Sigmoid colon (tissue), 4 donors: ENCODE data around the gene FAM3D.

Experiments
- EP300 ChIP-seq, 4 donors: sonication (generic); formaldehyde crosslinking; IDR thresholded peaks; one replicate each; pipeline ENCODE4 v1.6.1; 2017; ENCODE audit warnings: antibody characterized with exemption in 4 of 4
- POLR2A ChIP-seq, 2 donors: fragments of 450-650 bp; IDR thresholded peaks; one replicate each; pipeline ENCODE4 v1.6.1; 2016; ENCODE audit warnings: antibody characterized with exemption in 2 of 2, mild to moderate bottlenecking in 2 of 2, moderate library complexity in 2 of 2
- POLR2AphosphoS5 ChIP-seq, 4 donors: sonication (generic); formaldehyde crosslinking; IDR thresholded peaks; one replicate each; pipeline ENCODE4 v1.6.1; 2017; ENCODE audit warnings: antibody characterized with exemption in 4 of 4
- TF ChIP-seq, protein P1 (sequence below), 4 experiments: fragments of 450-650 bp in 3 of 4; fragments of 200-600 bp in 1 of 4; IDR thresholded peaks; one replicate each; pipeline ENCODE4 v1.5.1; 2016 to 2019; ENCODE audit warnings: antibody characterized with exemption in 4 of 4, mild to moderate bottlenecking in 3 of 4, moderate library complexity in 2 of 4

DNA sequence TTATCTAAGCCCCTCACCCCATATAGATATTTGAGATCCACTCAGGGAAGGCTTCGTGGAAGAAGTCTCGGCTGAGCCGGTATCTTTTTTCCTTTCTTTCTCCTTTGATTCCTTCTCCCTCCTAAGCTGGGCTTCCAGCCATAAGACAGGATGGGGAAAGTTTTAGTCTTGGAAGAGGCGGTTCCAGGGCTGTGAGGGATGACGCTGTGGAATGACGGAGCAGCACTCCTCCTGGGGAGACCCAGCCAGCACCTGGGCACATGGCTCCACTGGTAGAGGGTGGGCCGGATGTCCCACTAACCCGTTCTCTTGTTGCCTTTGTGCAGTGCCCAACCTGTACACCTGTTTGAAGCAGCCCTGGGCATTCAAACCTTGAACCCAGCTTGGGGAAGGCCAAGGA, 46.2 kb downstream of the FAM3D start:
- TF ChIP-seq POLR2A (IDR thresholded peaks at IDR 0.05) (no peak), POLR2AphosphoS5 (IDR thresholded peaks at IDR 0.05) (no peak), EP300 (IDR thresholded peaks at IDR 0.05) (no peak)
- TF ChIP-seq, protein P1, sequence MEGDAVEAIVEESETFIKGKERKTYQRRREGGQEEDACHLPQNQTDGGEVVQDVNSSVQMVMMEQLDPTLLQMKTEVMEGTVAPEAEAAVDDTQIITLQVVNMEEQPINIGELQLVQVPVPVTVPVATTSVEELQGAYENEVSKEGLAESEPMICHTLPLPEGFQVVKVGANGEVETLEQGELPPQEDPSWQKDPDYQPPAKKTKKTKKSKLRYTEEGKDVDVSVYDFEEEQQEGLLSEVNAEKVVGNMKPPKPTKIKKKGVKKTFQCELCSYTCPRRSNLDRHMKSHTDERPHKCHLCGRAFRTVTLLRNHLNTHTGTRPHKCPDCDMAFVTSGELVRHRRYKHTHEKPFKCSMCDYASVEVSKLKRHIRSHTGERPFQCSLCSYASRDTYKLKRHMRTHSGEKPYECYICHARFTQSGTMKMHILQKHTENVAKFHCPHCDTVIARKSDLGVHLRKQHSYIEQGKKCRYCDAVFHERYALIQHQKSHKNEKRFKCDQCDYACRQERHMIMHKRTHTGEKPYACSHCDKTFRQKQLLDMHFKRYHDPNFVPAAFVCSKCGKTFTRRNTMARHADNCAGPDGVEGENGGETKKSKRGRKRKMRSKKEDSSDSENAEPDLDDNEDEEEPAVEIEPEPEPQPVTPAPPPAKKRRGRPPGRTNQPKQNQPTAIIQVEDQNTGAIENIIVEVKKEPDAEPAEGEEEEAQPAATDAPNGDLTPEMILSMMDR (IDR thresholded peaks at IDR 0.05): no peak
